22Rv1 (cell line): ENCODE measurements around the gene SCN4A.

Experiments used
- CTCF ChIP-seq: fragments of 450-650 bp; IDR thresholded peaks from 2 replicates; pipeline ENCODE4 v1.5.1; 2017; ENCODE audit warnings: mild to moderate bottlenecking
- ZFX ChIP-seq: fragments of 450-650 bp; IDR thresholded peaks from 2 replicates; pipeline ENCODE4 v1.6.1; 2017; ENCODE audit warnings: antibody characterized with exemption, borderline replicate concordance

GRCh38 chr17:63925615-63926014 is 47.1 kb downstream of the SCN4A start:
- TF ChIP-seq CTCF (no peak), ZFX (no peak)
